Caco-2 (cell line): ENCODE measurements around the gene ELL2. TPM values are rescaled to one million over a fixed set of nuclear protein-coding genes. Genes with fewer than 3 reads are reported as not detected.

ENCODE experiments used
- BruUV-seq: library from RNA; stranded (reverse); fragments of 400-500 nt; replicated peaks from 2 replicates; lab custom pipeline; 2021; lab: Mats Ljungman, UMichigan
- CTCF ChIA-PET: fragments of 300-600 bp; sonication (Branson Sonifier 250); formaldehyde crosslinking; loops from one replicate; lab custom pipeline; 2022; ENCODE audit warnings: antibody characterized with exemption; lab: Charles Lee
- POLR2A ChIA-PET: fragments of 300-600 bp; sonication (Branson Sonifier 250); formaldehyde crosslinking; loops from one replicate; lab custom pipeline; 2022; ENCODE audit warnings: antibody characterized with exemption; lab: Charles Lee
- DNase-seq, 2 experiments: peaks; one replicate each; pipeline versions ENCODE4 v3.0.0 to v3.0.0-alpha.2; 2020 to 2022
- H3K27me3 ChIP-seq: replicated peaks from 2 replicates; pipeline ENCODE4 v1.6.0; 2011; ENCODE audit warnings: low read length; ENCODE audit not compliant: control insufficient read depth, insufficient read depth
- H3K36me3 ChIP-seq: 2 replicates; pipeline ENCODE4 v1.5.1; 2011; ENCODE audit warnings: low read length; ENCODE audit not compliant: control insufficient read depth, insufficient read depth
- H3K4me1 ChIP-seq: fragments of 250-450 bp; sonication (Bioruptor Pico); 2 replicates; pipeline ENCODE4 v1.5.1; 2020; ENCODE audit warnings: mild to moderate bottlenecking
- H3K4me3 ChIP-seq: 2 replicates; pipeline ENCODE4 v1.5.1; 2011; ENCODE audit warnings: low read depth, mild to moderate bottlenecking, control low read depth, low read length
- H3K9me3 ChIP-seq: fragments of 250-450 bp; sonication (Bioruptor Pico); 2 replicates; pipeline ENCODE4 v1.5.1; 2020; ENCODE audit warnings: mild to moderate bottlenecking, moderate library complexity
- H3K27ac Mint-ChIP-seq: one replicate; pipeline ENCODE4 v1.8.0; 2022; ENCODE audit warnings: mixed read lengths; ENCODE audit not compliant: unreplicated experiment
- H3K27me3 Mint-ChIP-seq: one replicate; pipeline ENCODE4 v1.8.0; 2022; ENCODE audit warnings: mixed read lengths; ENCODE audit not compliant: insufficient read depth, unreplicated experiment
- H3K36me3 Mint-ChIP-seq: one replicate; pipeline ENCODE4 v1.8.0; 2022; ENCODE audit warnings: mild to moderate bottlenecking, mixed read lengths; ENCODE audit not compliant: insufficient read depth, unreplicated experiment
- H3K4me1 Mint-ChIP-seq: one replicate; pipeline ENCODE4 v1.8.0; 2022; ENCODE audit warnings: low read depth, mixed read lengths; ENCODE audit not compliant: unreplicated experiment
- H3K4me3 Mint-ChIP-seq: one replicate; pipeline ENCODE4 v1.8.0; 2022; ENCODE audit warnings: mild to moderate bottlenecking, moderate library complexity, mixed read lengths; ENCODE audit not compliant: unreplicated experiment
- H3K9me3 Mint-ChIP-seq: one replicate; pipeline ENCODE4 v1.8.0; 2022; ENCODE audit warnings: mixed read lengths; ENCODE audit not compliant: unreplicated experiment
- CTCF ChIP-seq, 2 experiments: fragments of 200-600 bp in 1 of 2; IDR thresholded peaks; 1 replicate in 1 of 2; 2 replicates in 1 of 2; pipeline versions ENCODE4 v1.5.1 to v1.8.0; 2011 to 2022; ENCODE audit warnings: antibody characterized with exemption in 1 of 2, control low read depth in 1 of 2, inconsistent platforms in 1 of 2, low read depth in 1 of 2, low read length in 1 of 2, mild to moderate bottlenecking in 1 of 2, moderate library complexity in 1 of 2; ENCODE audit not compliant: insufficient read depth in 1 of 2, severe bottlenecking in 1 of 2, unreplicated experiment in 1 of 2
- intact Hi-C: fragments of 100-400 bp; cut with micrococcal nuclease; formaldehyde crosslinking; loops from one replicate; pipeline ENCODE4 v1.10.0; 2022; ENCODE audit not compliant: unreplicated experiment
- total RNA-seq: library from RNA; stranded (reverse); gene quantifications from 2 replicates; pipeline ENCODE4 v1.2.3, GENCODE V29; 2022

ELL2 gene
- total RNA-seq, 1 experiment from 2014 or later: 81.0 TPM

- H3K36me3 Mint-ChIP-seq: peaks cover 11% of the 10 kb centered on the region
- no peaks in the 10 kb centered on the region for H3K9me3 Mint-ChIP-seq
- POLR2A ChIA-PET: no interaction called here
- H3K4me1 ChIP-seq: no peaks in the 10 kb centered on the region
- TF ChIP-seq CTCF (IDR thresholded peaks at IDR 0.05; ENCODE audit: insufficient read depth in 1 of 2, low read depth in 1 of 2, low read length in 1 of 2, severe bottlenecking in 1 of 2, unreplicated experiment in 1 of 2): no peak
- intact Hi-C loops: no loop called here
- peaks cover 20% of the 10 kb centered on the region for H3K4me1 Mint-ChIP-seq
- CTCF ChIA-PET: interaction anchor here (0.6 kb wide), 1 partner anchor 165 kb away, joined by 3 read pairs; no protein-coding TSS in a partner anchor
- BruUV-seq: no TSS peak
- no peaks in the 10 kb centered on the region for H3K27me3 Mint-ChIP-seq
- H3K27me3 ChIP-seq: no peaks in the 10 kb centered on the region
- no peak for DNase-seq
- no peak overlapping the region for H3K4me3 ChIP-seq
- H3K4me3 Mint-ChIP-seq: no peak overlapping the region
- no peak overlapping the region for H3K27ac Mint-ChIP-seq
- H3K9me3 ChIP-seq: no peaks in the 10 kb centered on the region; the same call in 1 of the 2 replicates
- peaks cover 2% of the 10 kb centered on the region; the same call in 1 of the 2 replicates for H3K36me3 ChIP-seq
These were observed 15.2 kb downstream of the ELL2 start for GRCh38 chr5:95946451-95946850.

GRCh38 chr5:95942968-95943367 is 18.7 kb downstream of the ELL2 start:
- Mint-ChIP-seq H3K4me1 (peaks cover 27% of the 10 kb centered on the region), H3K4me3 (no peak overlapping the region), H3K27me3 (no peaks in the 10 kb centered on the region), H3K9me3 (no peaks in the 10 kb centered on the region), H3K36me3 (peaks cover 6% of the 10 kb centered on the region), H3K27ac (no peak overlapping the region)
- Histone ChIP-seq H3K27me3 (no peaks in the 10 kb centered on the region), H3K4me3 (no peak overlapping the region), H3K4me1 (peaks cover 4% of the 10 kb centered on the region; the same call in 1 of the 2 replicates), H3K9me3 (no peaks in the 10 kb centered on the region), H3K36me3 (peaks cover 1% of the 10 kb centered on the region)
- DNase-seq: no peak
- no peak for TF ChIP-seq CTCF (IDR thresholded peaks at IDR 0.05; ENCODE audit: insufficient read depth in 1 of 2, low read depth in 1 of 2, low read length in 1 of 2, severe bottlenecking in 1 of 2, unreplicated experiment in 1 of 2)
- ChIA-PET CTCF (no interaction called here), POLR2A (no interaction called here)
- intact Hi-C loops: no loop called here
- BruUV-seq: no TSS peak

- Histone ChIP-seq H3K4me3 (no peak overlapping the region), H3K27me3 (no peaks in the 10 kb centered on the region), H3K9me3 (no peaks in the 10 kb centered on the region), H3K4me1 (peaks cover 4% of the 10 kb centered on the region; the same call in 1 of the 2 replicates), H3K36me3 (peaks cover 1% of the 10 kb centered on the region)
- Mint-ChIP-seq H3K4me3 (no peak overlapping the region), H3K27ac (no peak overlapping the region), H3K27me3 (no peaks in the 10 kb centered on the region), H3K9me3 (no peaks in the 10 kb centered on the region), H3K4me1 (peaks cover 27% of the 10 kb centered on the region), H3K36me3 (peaks cover 10% of the 10 kb centered on the region)
- ChIA-PET CTCF (no interaction called here), POLR2A (no interaction called here)
- intact Hi-C loops: no loop called here
- no peak for DNase-seq
- TF ChIP-seq CTCF (IDR thresholded peaks at IDR 0.05; ENCODE audit: insufficient read depth in 1 of 2, low read depth in 1 of 2, low read length in 1 of 2, severe bottlenecking in 1 of 2, unreplicated experiment in 1 of 2): no peak
- BruUV-seq: no TSS peak
These were observed 19.2 kb downstream of the ELL2 start for GRCh38 chr5:95942414-95942813.
